Thyroid gland (tissue), 4 donors: ENCODE results near the gene POC1A.

Experiments used
- POLR2A ChIP-seq, 2 donors: fragments of 450-650 bp; IDR thresholded peaks; one replicate each; pipeline ENCODE4 v1.6.1; 2017; ENCODE audit warnings: antibody characterized with exemption in 2 of 2, mild to moderate bottlenecking in 2 of 2, moderate library complexity in 1 of 2
- TF ChIP-seq, protein P1 (sequence below), 6 experiments: fragments of 200-600 bp in 3 of 6; fragments of 450-650 bp in 3 of 6; sonication (generic) in 3 of 6; IDR thresholded peaks; one replicate each; pipeline ENCODE4 v1.5.1; 2016 to 2019; ENCODE audit warnings: antibody characterized with exemption in 6 of 6, mild to moderate bottlenecking in 2 of 6, inconsistent platforms in 1 of 6, moderate library complexity in 1 of 6

DNA sequence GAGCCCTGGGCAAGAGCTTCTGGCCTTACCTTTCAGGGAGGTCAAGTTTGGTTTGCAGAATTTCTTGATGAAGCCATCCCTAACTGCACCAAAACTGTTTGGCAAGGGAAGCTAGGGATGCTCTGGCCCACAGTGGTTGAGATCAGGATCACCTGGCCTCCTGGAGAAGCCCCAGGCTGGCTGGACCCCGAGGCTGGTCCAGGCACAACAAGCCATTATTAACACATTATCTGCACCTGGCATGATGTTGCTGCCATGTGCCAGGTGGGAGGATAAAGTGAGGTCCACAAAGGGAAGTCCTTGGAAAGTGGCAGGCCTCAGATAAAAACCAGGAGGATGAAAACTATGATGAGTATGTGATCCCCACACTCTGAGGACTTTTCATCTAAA, 62.0 kb downstream of the POC1A start:
- TF ChIP-seq, protein P1, sequence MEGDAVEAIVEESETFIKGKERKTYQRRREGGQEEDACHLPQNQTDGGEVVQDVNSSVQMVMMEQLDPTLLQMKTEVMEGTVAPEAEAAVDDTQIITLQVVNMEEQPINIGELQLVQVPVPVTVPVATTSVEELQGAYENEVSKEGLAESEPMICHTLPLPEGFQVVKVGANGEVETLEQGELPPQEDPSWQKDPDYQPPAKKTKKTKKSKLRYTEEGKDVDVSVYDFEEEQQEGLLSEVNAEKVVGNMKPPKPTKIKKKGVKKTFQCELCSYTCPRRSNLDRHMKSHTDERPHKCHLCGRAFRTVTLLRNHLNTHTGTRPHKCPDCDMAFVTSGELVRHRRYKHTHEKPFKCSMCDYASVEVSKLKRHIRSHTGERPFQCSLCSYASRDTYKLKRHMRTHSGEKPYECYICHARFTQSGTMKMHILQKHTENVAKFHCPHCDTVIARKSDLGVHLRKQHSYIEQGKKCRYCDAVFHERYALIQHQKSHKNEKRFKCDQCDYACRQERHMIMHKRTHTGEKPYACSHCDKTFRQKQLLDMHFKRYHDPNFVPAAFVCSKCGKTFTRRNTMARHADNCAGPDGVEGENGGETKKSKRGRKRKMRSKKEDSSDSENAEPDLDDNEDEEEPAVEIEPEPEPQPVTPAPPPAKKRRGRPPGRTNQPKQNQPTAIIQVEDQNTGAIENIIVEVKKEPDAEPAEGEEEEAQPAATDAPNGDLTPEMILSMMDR (IDR thresholded peaks at IDR 0.05) = no peak
- TF ChIP-seq POLR2A (IDR thresholded peaks at IDR 0.05) = no peak
